Naive thymus-derived CD4-positive, alpha-beta T cell (primary cell): Measurements from ENCODE around the gene CMBL. TPM values are rescaled to one million over a fixed set of nuclear protein-coding genes. Genes with fewer than 3 reads are reported as not detected.

Experiments
- ATAC-seq: fragments of 150-1000 bp; cut with Tn5 transposase; 2 replicates; pipeline ENCODE4 v1.10.0; 2021; ENCODE audit warnings: mild to moderate bottlenecking, moderate library complexity
- CTCF ChIA-PET: fragments of 350-600 bp; sonication (Branson Sonifier 250); formaldehyde crosslinking; loops from one replicate; lab custom pipeline; 2021; ENCODE audit warnings: antibody characterized with exemption; lab: Charles Lee
- POLR2A ChIA-PET: fragments of 350-600 bp; sonication (Branson Sonifier 250); formaldehyde crosslinking; loops from one replicate; lab custom pipeline; 2021; ENCODE audit warnings: antibody characterized with exemption, inconsistent platforms; lab: Charles Lee
- DNase-seq, 9 donors: peaks; one replicate each; pipeline versions ENCODE4 v3.0.0 to v3.0.0-alpha.2; 2020 to 2022; ENCODE audit warnings: mixed read lengths in 1 of 9
- H3K27ac ChIP-seq: one replicate; pipeline ENCODE4 v1.7.0; 2013; ENCODE audit warnings: mild to moderate bottlenecking, low read depth, low read length, moderate library complexity
- H3K27me3 ChIP-seq, 2 donors: one replicate each; pipeline ENCODE4 v1.7.0; 2013; ENCODE audit warnings: low read length in 2 of 2, mild to moderate bottlenecking in 2 of 2, moderate library complexity in 2 of 2; ENCODE audit not compliant: control insufficient read depth in 2 of 2, insufficient read depth in 2 of 2
- H3K36me3 ChIP-seq, 3 experiments: 1 replicate in 2 of 3; 2 replicates in 1 of 3; pipeline ENCODE4 v1.7.0; 2013; ENCODE audit warnings: low read length in 3 of 3, mild to moderate bottlenecking in 3 of 3, moderate library complexity in 1 of 3; ENCODE audit not compliant: insufficient read depth in 3 of 3, control insufficient read depth in 2 of 3
- H3K4me1 ChIP-seq, 2 donors: one replicate each; pipeline ENCODE4 v1.7.0; 2013; ENCODE audit warnings: low read length in 2 of 2, mild to moderate bottlenecking in 2 of 2, moderate library complexity in 1 of 2; ENCODE audit not compliant: control insufficient read depth in 2 of 2, insufficient read depth in 2 of 2
- H3K4me3 ChIP-seq: 2 replicates; pipeline ENCODE4 v1.7.0; 2013; ENCODE audit warnings: mild to moderate bottlenecking, low read length
- H3K9me3 ChIP-seq, 3 experiments: 1 replicate in 2 of 3; 2 replicates in 1 of 3; pipeline ENCODE4 v1.7.0; 2013; ENCODE audit warnings: low read length in 3 of 3; ENCODE audit not compliant: control insufficient read depth in 2 of 3
- H3K27ac Mint-ChIP-seq, 9 donors: one replicate each; pipeline ENCODE4 v1.8.0; 2020 to 2022; ENCODE audit warnings: mixed read lengths in 9 of 9, mild to moderate bottlenecking in 8 of 9, moderate library complexity in 5 of 9, inconsistent platforms in 2 of 9
- H3K27me3 Mint-ChIP-seq, 5 donors: one replicate each; pipeline ENCODE4 v1.8.0; 2021 to 2022; ENCODE audit warnings: mixed read lengths in 5 of 5, mild to moderate bottlenecking in 1 of 5
- H3K36me3 Mint-ChIP-seq, 5 donors: one replicate each; pipeline ENCODE4 v1.8.0; 2020 to 2022; ENCODE audit warnings: mixed read lengths in 5 of 5, mild to moderate bottlenecking in 3 of 5, inconsistent platforms in 1 of 5
- H3K4me1 Mint-ChIP-seq, 7 donors: one replicate each; pipeline ENCODE4 v1.8.0; 2020 to 2022; ENCODE audit warnings: mixed read lengths in 7 of 7, mild to moderate bottlenecking in 3 of 7, inconsistent platforms in 1 of 7
- H3K4me3 Mint-ChIP-seq, 10 donors: one replicate each; pipeline ENCODE4 v1.8.0; 2020 to 2022; ENCODE audit warnings: mild to moderate bottlenecking in 10 of 10, mixed read lengths in 10 of 10, moderate library complexity in 6 of 10, inconsistent platforms in 2 of 10
- H3K9me3 Mint-ChIP-seq, 11 donors: one replicate each; pipeline ENCODE4 v1.8.0; 2020 to 2022; ENCODE audit warnings: mixed read lengths in 11 of 11, mild to moderate bottlenecking in 4 of 11, inconsistent platforms in 1 of 11, moderate library complexity in 1 of 11
- intact Hi-C, 2 donors: fragments of 100-400 bp; cut with micrococcal nuclease; formaldehyde crosslinking; loops; one replicate each; pipeline ENCODE4 v1.15.1; 2023
- polyA plus RNA-seq, 2 donors: library from polyadenylated mRNA; unstranded; fragments of 300-500 nt; fragmentation: Illumina TruSeq; gene quantifications; one replicate each; pipeline ENCODE4 v1.2.3, GENCODE V29; 2021
- total RNA-seq, 6 experiments: library from RNA in 5 of 6; stranded (reverse) in 5 of 6; gene quantifications; 1 replicate in 5 of 6; 2 replicates in 1 of 6; pipeline ENCODE4 v1.2.3 and lab custom pipeline; 2021 to 2026

CMBL gene
- total and polyA plus RNA-seq, 7 experiments from 2014 or later: 0.21 to 1.8 (median 0.83) TPM

DNA sequence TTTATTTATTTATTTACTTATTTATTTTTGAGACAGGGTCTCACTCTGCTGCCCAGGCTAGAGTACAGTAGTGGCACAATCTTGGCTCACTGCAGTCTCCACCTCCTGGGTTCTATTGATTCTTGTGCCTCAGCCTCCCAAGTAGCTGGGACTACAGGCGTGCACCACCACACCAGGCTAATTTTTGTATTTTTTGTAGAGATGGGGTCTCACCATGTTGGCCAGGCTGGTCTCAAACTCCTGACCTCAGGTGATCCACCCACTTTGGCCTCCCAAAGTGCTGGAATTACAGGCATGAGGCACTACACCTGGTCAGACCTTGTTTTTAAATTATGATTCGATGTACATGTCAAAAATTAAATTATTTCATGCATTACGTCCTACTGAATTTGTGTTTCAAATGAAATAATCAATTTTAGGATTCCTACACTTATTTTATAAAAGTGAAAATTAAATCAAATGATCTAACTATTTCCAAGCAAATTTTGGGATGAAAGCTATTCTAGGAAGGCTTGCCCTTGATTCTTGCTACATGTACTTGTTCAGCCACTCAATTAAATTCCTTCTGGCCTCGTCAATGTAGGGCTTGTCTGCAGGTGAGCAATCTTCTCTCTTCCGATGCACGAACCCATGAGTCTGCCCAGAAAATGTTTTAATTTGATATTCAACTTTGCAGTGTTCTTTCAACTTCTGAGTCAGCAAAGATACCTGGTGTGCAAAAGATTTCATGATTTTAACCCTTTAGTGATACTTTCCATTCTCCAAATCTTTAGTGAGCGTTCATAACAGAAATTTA, 27.6 kb downstream of the CMBL start:
- ChIA-PET POLR2A (no interaction called here), CTCF (interaction anchor here (0.7 to 0.9 kb wide), 2 partner anchors 142 to 348 kb away, joined by 3 to 4 read pairs; no protein-coding TSS in a partner anchor)
- Mint-ChIP-seq H3K27ac (no peak overlapping the region), H3K9me3 (peaks cover 0 to 4% (median 0%) of the 10 kb centered on the region in 11 donors), H3K4me1 (peaks cover 6 to 14% (median 11%) of the 10 kb centered on the region in 7 donors), H3K36me3 (peaks cover 0 to 5% (median 0%) of the 10 kb centered on the region in 5 donors), H3K27me3 (peaks cover 0 to 13% (median 0%) of the 10 kb centered on the region in 5 donors), H3K4me3 (no peak overlapping the region)
- no peaks in the 10 kb centered on the region for H3K4me1 ChIP-seq
- H3K36me3 ChIP-seq: no peaks in the 10 kb centered on the region
- H3K4me3 ChIP-seq: no peak overlapping the region
- no peaks in the 10 kb centered on the region for H3K9me3 ChIP-seq
- ATAC-seq: no peak
- DNase-seq: no peak
- H3K27me3 ChIP-seq: no peaks in the 10 kb centered on the region
- no peak overlapping the region for H3K27ac ChIP-seq
- intact Hi-C loops: loop anchor here in 1 of 2 donors (5.0 kb wide), 1 partner anchor 297 kb away; no protein-coding TSS in a partner anchor

DNA sequence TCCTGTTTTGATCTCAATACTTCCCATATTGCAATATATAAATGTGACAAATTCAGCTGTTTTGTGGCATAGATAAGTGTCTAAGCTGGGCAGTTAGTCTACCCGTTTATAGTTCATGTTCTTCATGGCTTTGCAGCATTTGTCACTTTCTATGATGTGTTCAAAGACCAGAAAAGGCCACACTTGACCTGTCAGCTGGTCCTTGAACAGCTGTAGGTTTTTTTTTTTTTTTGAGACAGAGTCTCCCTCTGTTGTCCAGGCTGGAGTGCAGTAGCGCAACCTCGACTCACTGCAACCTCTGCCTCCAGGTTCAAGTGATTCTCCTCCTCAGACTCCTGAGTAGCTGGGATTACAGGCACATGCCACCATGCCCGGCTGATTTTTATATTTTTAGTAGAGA, 28.4 kb downstream of the CMBL start:
- no peak overlapping the region for H3K27ac ChIP-seq
- no peaks in the 10 kb centered on the region for H3K36me3 ChIP-seq
- H3K27me3 ChIP-seq: no peaks in the 10 kb centered on the region
- CTCF ChIA-PET: interaction anchor here (0.7 kb wide), 1 partner anchor 143 kb away, joined by 3 read pairs; no protein-coding TSS in a partner anchor
- H3K4me1 ChIP-seq: no peaks in the 10 kb centered on the region
- intact Hi-C loops: no loop called here
- Mint-ChIP-seq H3K4me3 (no peak overlapping the region), H3K27me3 (peaks cover 0 to 13% (median 0%) of the 10 kb centered on the region in 5 donors), H3K4me1 (peaks cover 6 to 22% (median 14%) of the 10 kb centered on the region in 7 donors), H3K36me3 (peaks cover 0 to 5% (median 0%) of the 10 kb centered on the region in 5 donors), H3K9me3 (peaks cover 0 to 5% (median 0%) of the 10 kb centered on the region in 11 donors), H3K27ac (no peak overlapping the region)
- DNase-seq: no peak
- H3K9me3 ChIP-seq: no peaks in the 10 kb centered on the region
- POLR2A ChIA-PET: no interaction called here
- ATAC-seq: no peak
- H3K4me3 ChIP-seq: no peak overlapping the region

DNA sequence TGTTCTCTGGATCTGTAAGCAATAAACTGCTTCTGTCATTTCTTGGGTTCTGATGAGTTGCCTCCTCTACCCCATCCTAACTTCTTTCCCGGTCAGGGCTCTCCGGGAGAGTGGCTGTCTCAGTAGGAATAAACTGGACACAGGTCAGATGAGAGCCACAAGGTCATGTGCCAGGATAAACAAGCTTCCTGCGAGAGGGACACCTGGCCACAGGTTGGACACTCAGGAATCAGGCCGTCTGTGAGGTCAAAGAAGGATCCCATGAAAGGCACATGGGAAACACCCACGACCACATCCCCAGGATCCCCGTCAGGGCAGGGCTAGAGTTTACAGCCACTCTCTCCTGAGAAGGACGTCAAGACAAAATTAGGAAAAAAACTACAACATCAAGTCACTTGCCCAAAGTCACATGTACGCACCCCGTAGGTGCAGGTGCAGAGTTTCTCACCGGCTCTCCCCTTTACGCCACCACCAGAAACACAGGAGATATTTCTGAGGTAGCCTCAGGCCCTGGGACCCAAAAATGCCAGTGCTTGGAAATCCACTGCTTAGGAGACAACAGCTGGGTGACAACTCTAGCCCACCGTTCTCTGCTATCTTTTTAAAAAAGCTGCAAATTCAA, 28.9 kb downstream of the CMBL start:
- Mint-ChIP-seq H3K4me3 (no peak overlapping the region), H3K27me3 (peaks cover 0 to 13% (median 0%) of the 10 kb centered on the region in 5 donors)
- CTCF ChIA-PET: no interaction called here

GRCh38 chr5:10277773-10278630, 29.7 kb downstream of the CMBL start:
- Mint-ChIP-seq H3K4me1 (peaks cover 2 to 29% (median 12%) of the 10 kb centered on the region in 7 donors), H3K27ac (peak overlapping the region in 1 of 9 donors; percentile 51), H3K9me3 (peaks cover 0 to 14% (median 0%) of the 10 kb centered on the region in 11 donors), H3K4me3 (no peak overlapping the region), H3K36me3 (peaks cover 0 to 5% (median 0%) of the 10 kb centered on the region in 5 donors), H3K27me3 (peaks cover 0 to 13% (median 0%) of the 10 kb centered on the region in 5 donors)
- ATAC-seq (no peak), DNase-seq (no peak)
- H3K27me3 ChIP-seq: no peaks in the 10 kb centered on the region
- CTCF ChIA-PET: no interaction called here
- no peaks in the 10 kb centered on the region for H3K9me3 ChIP-seq
- H3K27ac ChIP-seq: no peak overlapping the region
- no peak overlapping the region for H3K4me3 ChIP-seq
- no peaks in the 10 kb centered on the region for H3K4me1 ChIP-seq
- POLR2A ChIA-PET: no interaction called here
- no peaks in the 10 kb centered on the region for H3K36me3 ChIP-seq
- intact Hi-C loops: no loop called here

More for the DNA sequence above, 28.9 kb downstream of the CMBL start:
- Histone ChIP-seq H3K36me3 (no peaks in the 10 kb centered on the region), H3K27me3 (no peaks in the 10 kb centered on the region), H3K4me1 (no peaks in the 10 kb centered on the region), H3K9me3 (no peaks in the 10 kb centered on the region), H3K27ac (no peak overlapping the region), H3K4me3 (no peak overlapping the region)
- no peak for ATAC-seq
- Mint-ChIP-seq H3K36me3 (peaks cover 0 to 5% (median 0%) of the 10 kb centered on the region in 5 donors), H3K27ac (peak overlapping the region in 2 of 9 donors; percentile 41 to 51), H3K4me1 (peaks cover 4 to 24% (median 14%) of the 10 kb centered on the region in 7 donors), H3K9me3 (peaks cover 0 to 10% (median 0%) of the 10 kb centered on the region in 11 donors)
- no peak for DNase-seq
- POLR2A ChIA-PET: no interaction called here
- intact Hi-C loops: no loop called here

GRCh38 chr5:10276691-10277090, 31.0 kb downstream of the CMBL start:
- POLR2A ChIA-PET: no interaction called here
- Histone ChIP-seq H3K4me3 (no peak overlapping the region), H3K27ac (no peak overlapping the region), H3K36me3 (no peaks in the 10 kb centered on the region), H3K4me1 (no peaks in the 10 kb centered on the region), H3K9me3 (no peaks in the 10 kb centered on the region), H3K27me3 (no peaks in the 10 kb centered on the region)
- DNase-seq (no peak), ATAC-seq (no peak)
- CTCF ChIA-PET: no interaction called here
- Mint-ChIP-seq H3K9me3 (peaks cover 0 to 21% (median 4%) of the 10 kb centered on the region in 11 donors), H3K4me1 (peaks cover 7 to 38% (median 19%) of the 10 kb centered on the region in 7 donors), H3K27ac (no peak overlapping the region), H3K36me3 (peaks cover 0 to 6% (median 4%) of the 10 kb centered on the region in 5 donors), H3K27me3 (peaks cover 0 to 14% (median 4%) of the 10 kb centered on the region in 5 donors), H3K4me3 (no peak overlapping the region)
- intact Hi-C loops: no loop called here

- H3K9me3 Mint-ChIP-seq: peaks cover 0 to 21% (median 4%) of the 10 kb centered on the region in 11 donors
- POLR2A ChIA-PET: no interaction called here
- CTCF ChIA-PET: interaction anchor here (1.1 kb wide), 1 partner anchor 8 kb away, joined by 3 read pairs; no protein-coding TSS in a partner anchor
- peaks cover 0 to 16% (median 4%) of the 10 kb centered on the region in 5 donors for H3K27me3 Mint-ChIP-seq
- H3K27ac ChIP-seq: no peak overlapping the region
- H3K4me1 Mint-ChIP-seq: peaks cover 7 to 38% (median 19%) of the 10 kb centered on the region in 7 donors
- H3K36me3 ChIP-seq: no peaks in the 10 kb centered on the region
- intact Hi-C loops: no loop called here
- peaks cover 0 to 6% (median 4%) of the 10 kb centered on the region in 5 donors for H3K36me3 Mint-ChIP-seq
- no peaks in the 10 kb centered on the region for H3K4me1 ChIP-seq
- no peak for ATAC-seq
- DNase-seq: no peak
- peak overlapping the region in 1 of 10 donors; percentile 34 for H3K4me3 Mint-ChIP-seq
- H3K9me3 ChIP-seq: no peaks in the 10 kb centered on the region
- peak overlapping the region in 1 of 9 donors; percentile 10 for H3K27ac Mint-ChIP-seq
- H3K4me3 ChIP-seq: no peak overlapping the region
- no peaks in the 10 kb centered on the region for H3K27me3 ChIP-seq
These were observed 31.7 kb downstream of the CMBL start for GRCh38 chr5:10275991-10276390.
